Adrenal gland (tissue), 12 donors: ENCODE results near the gene KCNH3. TPM values are rescaled to one million over a fixed set of nuclear protein-coding genes. Genes with fewer than 3 reads are reported as not detected.

Experiments
- DNase-seq, 7 donors: peaks; one replicate each; pipeline ENCODE4 v3.0.0-alpha.2; 2019 to 2020
- H3K27ac ChIP-seq, 5 donors: fragments of 200-600 bp; sonication (generic) in 4 of 5; 1 replicate in 3 of 5; 2 replicates in 2 of 5; pipeline versions ENCODE4 v1.5.1 to v1.8.0; 2016 to 2020; ENCODE audit warnings: mild to moderate bottlenecking in 1 of 5
- H3K27me3 ChIP-seq: fragments of 200-600 bp; 2 replicates; pipeline ENCODE4 v1.8.0; 2021
- H3K36me3 ChIP-seq, 2 donors: fragments of 200-600 bp; replicated peaks in 1 of 2; 1 replicate in 1 of 2; 2 replicates in 1 of 2; pipeline versions ENCODE4 v1.5.1 to v1.8.0; 2018 to 2022
- H3K4me1 ChIP-seq, 2 donors: fragments of 200-600 bp; replicated peaks in 1 of 2; 1 replicate in 1 of 2; 2 replicates in 1 of 2; pipeline versions ENCODE4 v1.5.1 to v1.8.0; 2018 to 2021
- H3K4me3 ChIP-seq, 4 donors: fragments of 200-600 bp; sonication (generic) in 3 of 4; one replicate each; pipeline ENCODE4 v1.5.1; 2016 to 2018
- H3K9me3 ChIP-seq, 3 donors: fragments of 200-600 bp; sonication (generic) in 1 of 3; replicated peaks in 1 of 3; 1 replicate in 2 of 3; 2 replicates in 1 of 3; pipeline versions ENCODE4 v1.5.1 to v1.8.0; 2016 to 2021
- CTCF ChIP-seq, 6 experiments: fragments of 450-650 bp in 4 of 6; fragments of 200-600 bp in 2 of 6; sonication (generic) in 1 of 6; IDR thresholded peaks; 1 replicate in 5 of 6; 2 replicates in 1 of 6; pipeline versions ENCODE4 v1.5.1 to v1.8.0; 2016 to 2021; ENCODE audit warnings: antibody characterized with exemption in 6 of 6, mild to moderate bottlenecking in 2 of 6, moderate library complexity in 1 of 6
- POLR2A ChIP-seq, 2 donors: fragments of 450-650 bp; IDR thresholded peaks; one replicate each; pipeline ENCODE4 v1.6.1; 2017; ENCODE audit warnings: antibody characterized with exemption in 2 of 2, mild to moderate bottlenecking in 2 of 2, moderate library complexity in 1 of 2
- WGBS, 4 donors: extraction: QIAGEN DNeasy Blood & Tissue Kit in 2 of 4; methylation state at CpG; one replicate each; pipeline versions ENCODE4 v1.1.5 to v1.1.7; 2013 to 2017; 5-methylcytosine and 5-hydroxymethylcytosine counted together
- intact Hi-C, 2 donors: fragments of 100-400 bp; cut with DNase I; formaldehyde crosslinking; loops; one replicate each; pipeline versions ENCODE4 v1.14.1 to v1.15.0; 2022 to 2023
- polyA plus RNA-seq, 3 donors: library from polyadenylated mRNA; stranded (reverse); fragments of 200-250 nt in 2 of 3; fragments of 350-450 nt in 1 of 3; fragmentation: Illumina TruSeq in 1 of 3; extraction: RNeasy Lipid Tissue Mini Kit (QIAGEN cat#74804) in 1 of 3; gene quantifications; one replicate each; pipeline ENCODE4 v1.2.3, GENCODE V29; 2013 to 2014
- total RNA-seq, 9 donors: library from RNA; depleted of rRNA in 4 of 9; stranded (reverse); fragments of >200 nt in 4 of 9; fragments of 120-200 nt in 1 of 9; fragmentation: NEBNext Ultra II Directional in 1 of 9; extraction: Animal tissue kit (Norgen Biotek cat#: 25700) in 1 of 9; gene quantifications; one replicate each; pipeline versions ENCODE4 v1.1.0 to v1.2.4, GENCODE V29; 2013 to 2023
- donor health status: healthy with polysubstance abuse.
- donor health status: Bipolar disorder and iron deficiency.
- donor health status: DM: yes; HTN: yes; CAD: no.
- donor health status: DM: no; HTN: no; CAD: no.
- donor health status: DM: no; HTN: no; CAD: no.
- donor health status: DM: yes; HTN: yes; CAD: no.

Gene KCNH3
- total and polyA plus RNA-seq, 12 donors, result 0.07 to 18.9 (median 2.3) TPM

- peak in 3 of 7 donors; percentile 35 to 53 (median 44) for DNase-seq
- H3K36me3 ChIP-seq, result no peaks in the 10 kb centered on the region
- WGBS, 4 donors, result 57 to 86% (median 77%) methylated on average over 2 to 4 of the region's 4 CpGs
- H3K27ac ChIP-seq, result no peak overlapping the region
- intact Hi-C loops, result no loop called here
- H3K4me3 ChIP-seq, result no peak overlapping the region
- TF ChIP-seq POLR2A (IDR thresholded peaks at IDR 0.05) (no peak), CTCF (IDR thresholded peaks at IDR 0.05) (no peak)
- H3K9me3 ChIP-seq, result no peaks in the 10 kb centered on the region
- no peaks in the 10 kb centered on the region for H3K27me3 ChIP-seq
- no peaks in the 10 kb centered on the region for H3K4me1 ChIP-seq
Measured at GRCh38 chr12:49588721-49589516, 50.1 kb downstream of the KCNH3 start.

DNA sequence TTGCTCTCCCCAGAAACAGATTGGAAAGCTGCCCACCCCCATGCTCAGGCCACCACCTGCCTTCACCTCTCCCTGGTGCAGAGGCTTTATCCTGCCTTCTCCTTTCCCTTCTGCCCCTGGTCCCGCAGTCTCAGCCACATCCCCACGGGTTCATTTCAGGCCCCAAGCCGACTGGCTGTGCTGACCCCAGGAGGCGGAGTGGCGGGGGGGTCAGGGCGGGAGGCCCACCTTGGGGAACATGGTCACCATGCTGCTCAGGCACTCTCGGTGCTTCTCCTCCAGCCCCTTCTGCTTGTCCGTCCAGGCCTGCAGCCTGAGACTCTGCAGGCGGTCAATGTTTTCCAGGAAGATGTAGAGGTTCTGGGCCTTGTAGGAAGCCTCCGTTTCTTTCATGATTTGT, 59.7 kb downstream of the KCNH3 start:
- no peaks in the 10 kb centered on the region for H3K4me1 ChIP-seq
- no peaks in the 10 kb centered on the region for H3K36me3 ChIP-seq
- DNase-seq, result no peak
- TF ChIP-seq POLR2A (IDR thresholded peaks at IDR 0.05) (no peak), CTCF (IDR thresholded peaks at IDR 0.05) (no peak)
- H3K27me3 ChIP-seq, result no peaks in the 10 kb centered on the region
- H3K27ac ChIP-seq, result no peak overlapping the region
- no peaks in the 10 kb centered on the region for H3K9me3 ChIP-seq
- WGBS, 4 donors, result 83 to 93% (median 89%) methylated on average over 10 of the region's 10 CpGs
- intact Hi-C loops, result no loop called here
- H3K4me3 ChIP-seq, result no peak overlapping the region

GRCh38 chr12:49599961-49600360, 61.1 kb downstream of the KCNH3 start:
- WGBS, 4 donors, result 94 to 99% (median 97%) methylated on average over 8 of the region's 8 CpGs
- intact Hi-C loops, result no loop called here
- TF ChIP-seq POLR2A (IDR thresholded peaks at IDR 0.05), result no peak
- no peak for TF ChIP-seq CTCF (IDR thresholded peaks at IDR 0.05)

DNA sequence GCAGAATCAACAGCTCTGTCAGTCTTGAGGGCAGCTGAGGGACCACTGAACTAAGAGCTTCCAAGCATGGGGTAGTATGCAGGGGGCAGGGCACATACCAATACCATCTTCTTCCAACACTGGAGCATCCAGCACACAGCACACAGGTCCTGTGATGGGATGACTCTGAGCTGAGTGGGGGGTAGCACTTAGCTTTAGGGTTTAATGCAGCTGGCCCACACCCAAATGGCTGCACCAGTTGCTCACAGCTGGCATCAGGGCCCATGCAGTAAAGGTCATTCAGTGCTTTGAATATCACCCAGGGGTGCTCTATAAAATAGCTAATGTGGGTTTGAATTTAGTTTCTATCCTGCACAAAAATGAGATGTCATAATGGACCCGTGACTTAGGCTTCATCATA, 64.9 kb downstream of the KCNH3 start:
- no peak for TF ChIP-seq CTCF (IDR thresholded peaks at IDR 0.05)
- TF ChIP-seq POLR2A (IDR thresholded peaks at IDR 0.05), result no peak
- no peak overlapping the region for H3K27ac ChIP-seq
- no peak overlapping the region for H3K4me3 ChIP-seq
- H3K27me3 ChIP-seq, result no peaks in the 10 kb centered on the region
- H3K9me3 ChIP-seq, result no peaks in the 10 kb centered on the region
- intact Hi-C loops, result no loop called here
- no peaks in the 10 kb centered on the region for H3K36me3 ChIP-seq
- no peak for DNase-seq
- H3K4me1 ChIP-seq, result peaks cover 5 to 10% of the 10 kb centered on the region in 2 donors
- 74 to 100% (median 82%) methylated on average over 1 of the region's 1 CpG for WGBS, 4 donors

More at GRCh38 chr12:49599961-49600360, 61.1 kb downstream of the KCNH3 start:
- Histone ChIP-seq H3K36me3 (no peaks in the 10 kb centered on the region), H3K27ac (no peak overlapping the region), H3K4me3 (no peak overlapping the region), H3K4me1 (no peaks in the 10 kb centered on the region), H3K9me3 (no peaks in the 10 kb centered on the region), H3K27me3 (no peaks in the 10 kb centered on the region)
- DNase-seq, result no peak
